Stimulated activated CD4-positive, alpha-beta T cell treated with anti-CD3 and anti-CD28 coated beads, Interleukin-2, amount 100 ng/mL, for 4 hours (primary cell): ENCODE measurements around the gene CALY.
A peak's percentile ranks its signal among the peaks of the same experiment; 100 is the strongest.

Experiments used
- DNase-seq: peaks from one replicate; pipeline ENCODE4 v3.0.0-alpha.2; 2020; ENCODE audit warnings: low read depth

Gene CALY

GRCh38 chr10:133285217-133285616 is 51.5 kb downstream of the CALY start:
- DNase-seq, result no peak

GRCh38 chr10:133283931-133284330 is 52.8 kb downstream of the CALY start:
- no peak for DNase-seq

GRCh38 chr10:133282846-133283390 is 53.8 kb downstream of the CALY start:
- DNase-seq, result no peak

GRCh38 chr10:133281628-133282372 is 54.9 kb downstream of the CALY start:
- no peak for DNase-seq

- no peak for DNase-seq
Measured at GRCh38 chr10:133281084-133281483, 55.6 kb downstream of the CALY start.

- no peak for DNase-seq
Measured at GRCh38 chr10:133280391-133281059, 56.2 kb downstream of the CALY start.

- no peak for DNase-seq
Measured at GRCh38 chr10:133279326-133280226, 57.1 kb downstream of the CALY start.

GRCh38 chr10:133278577-133279265 is 58.0 kb downstream of the CALY start:
- no peak for DNase-seq

GRCh38 chr10:133277993-133278576 is 58.6 kb downstream of the CALY start:
- DNase-seq, result no peak

GRCh38 chr10:133277277-133277992 is 59.3 kb downstream of the CALY start:
- DNase-seq, result no peak

GRCh38 chr10:133276435-133277201 is 60.1 kb downstream of the CALY start, which contains the start of gene ADAM8:
TSS of gene ADAM8 (minus strand) at chr10:133276868. CDS start at chr10:133276817, 51 bp downstream.
- peak; percentile 59 for DNase-seq

- no peak for DNase-seq
Measured at GRCh38 chr10:133276100-133276434, 60.6 kb downstream of the CALY start.

- no peak for DNase-seq
Measured at GRCh38 chr10:133275684-133276092, 61.0 kb downstream of the CALY start.

- DNase-seq, result peak; percentile 81
Measured at GRCh38 chr10:133274751-133275683, 61.7 kb downstream of the CALY start.
